ENCODE results near the gene WFDC2.

The WFDC2 gene

GRCh38 chr20:45450097-45450818 is 19.3 kb upstream of the WFDC2 start:
- no peak overlapping the region for H3K4me3 ChIP-seq
- peak overlapping the region; percentile 12 to 41 for H3K27ac ChIP-seq
- DNase-seq (ENCODE audit: low spot score), result no peak
- peak; percentile 60 for TF ChIP-seq CTCF (IDR thresholded peaks at IDR 0.05)

GRCh38 chr20:45452238-45452637 is 17.3 kb upstream of the WFDC2 start:
- TF ChIP-seq CTCF (IDR thresholded peaks at IDR 0.05), result no peak
- no peak for DNase-seq (ENCODE audit: low spot score)
- H3K27ac ChIP-seq, result no peak overlapping the region

GRCh38 chr20:45452772-45453691 is 16.5 kb upstream of the WFDC2 start:
- Histone ChIP-seq H3K27ac (no peak overlapping the region), H3K4me3 (no peak overlapping the region)
- no peak for TF ChIP-seq CTCF (IDR thresholded peaks at IDR 0.05)
- no peak for DNase-seq (ENCODE audit: low spot score)

More at GRCh38 chr20:45452238-45452637, 17.3 kb upstream of the WFDC2 start:
- H3K4me3 ChIP-seq, result no peak overlapping the region

GRCh38 chr20:45456632-45457031 is 12.9 kb upstream of the WFDC2 start:
- H3K27ac ChIP-seq, result no peak overlapping the region

GRCh38 chr20:45459606-45460005 is 9.9 kb upstream of the WFDC2 start:
- TF ChIP-seq CTCF (IDR thresholded peaks at IDR 0.05), result no peak
- H3K27ac ChIP-seq, result no peak overlapping the region

More at GRCh38 chr20:45456632-45457031, 12.9 kb upstream of the WFDC2 start:
- no peak overlapping the region for H3K4me3 ChIP-seq
- TF ChIP-seq CTCF (IDR thresholded peaks at IDR 0.05), result no peak
- DNase-seq (ENCODE audit: low spot score), result no peak

GRCh38 chr20:45461225-45461624 is 8.3 kb upstream of the WFDC2 start:
- TF ChIP-seq CTCF (IDR thresholded peaks at IDR 0.05), result no peak
- H3K4me3 ChIP-seq, result no peak overlapping the region
- no peak overlapping the region for H3K27ac ChIP-seq
- no peak for DNase-seq (ENCODE audit: low spot score)

More at GRCh38 chr20:45459606-45460005, 9.9 kb upstream of the WFDC2 start:
- no peak overlapping the region for H3K4me3 ChIP-seq
- no peak for DNase-seq (ENCODE audit: low spot score)
